ENCODE data around the gene NUP214.
"Not testable (repeated sequence)": the region's sequence is repeated elsewhere in the genome, so short reads cannot be mapped to it uniquely, and the experiment has no call there.

The NUP214 gene

DNA sequence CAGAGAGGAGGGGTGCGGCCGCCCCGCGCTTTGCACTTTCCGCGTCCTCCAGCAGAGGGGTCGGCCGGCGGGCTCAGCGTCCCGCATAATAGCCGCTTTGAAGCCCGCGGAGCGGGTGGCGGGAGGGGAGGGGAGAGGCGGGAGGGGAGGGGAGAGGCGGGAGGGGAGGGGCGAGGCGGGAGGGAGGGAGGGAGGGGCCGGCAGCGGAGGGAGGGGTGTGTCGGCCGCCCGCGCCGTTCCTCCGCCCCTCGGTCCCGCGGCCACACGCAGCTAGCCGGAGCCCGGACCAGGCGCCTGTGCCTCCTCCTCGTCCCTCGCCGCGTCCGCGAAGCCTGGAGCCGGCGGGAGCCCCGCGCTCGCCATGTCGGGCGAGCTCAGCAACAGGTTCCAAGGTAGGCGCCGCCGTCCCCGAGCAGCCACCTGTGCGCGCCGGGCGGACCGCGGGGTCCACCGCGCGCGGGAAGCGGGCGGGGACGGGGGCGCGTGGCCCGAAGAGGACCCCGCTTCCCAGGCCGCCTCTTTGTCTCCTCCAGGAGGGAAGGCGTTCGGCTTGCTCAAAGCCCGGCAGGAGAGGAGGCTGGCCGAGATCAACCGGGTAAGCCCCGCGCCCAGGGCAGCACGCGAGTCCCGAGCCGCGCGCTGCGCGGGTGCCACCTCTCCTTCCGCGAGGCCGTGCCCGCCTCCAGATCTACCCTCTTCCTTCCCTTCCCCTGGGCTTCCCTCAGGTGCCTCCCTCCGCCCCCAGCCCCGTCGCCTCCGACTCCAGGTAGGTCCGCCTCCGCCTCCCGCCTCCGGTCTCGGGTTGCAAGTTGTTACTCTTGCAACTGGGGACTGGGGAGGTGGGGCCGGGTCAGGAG is 28.9 kb upstream of the NUP214 start, which contains the start of gene AIF1L:
Gene AIF1L, plus strand, starts transcription at position 263 of the 857 bp plus-strand sequence. Its CDS starts 99 bp downstream, at position 362.
- DNase-seq (ENCODE audit: low spot score): no peak

DNA sequence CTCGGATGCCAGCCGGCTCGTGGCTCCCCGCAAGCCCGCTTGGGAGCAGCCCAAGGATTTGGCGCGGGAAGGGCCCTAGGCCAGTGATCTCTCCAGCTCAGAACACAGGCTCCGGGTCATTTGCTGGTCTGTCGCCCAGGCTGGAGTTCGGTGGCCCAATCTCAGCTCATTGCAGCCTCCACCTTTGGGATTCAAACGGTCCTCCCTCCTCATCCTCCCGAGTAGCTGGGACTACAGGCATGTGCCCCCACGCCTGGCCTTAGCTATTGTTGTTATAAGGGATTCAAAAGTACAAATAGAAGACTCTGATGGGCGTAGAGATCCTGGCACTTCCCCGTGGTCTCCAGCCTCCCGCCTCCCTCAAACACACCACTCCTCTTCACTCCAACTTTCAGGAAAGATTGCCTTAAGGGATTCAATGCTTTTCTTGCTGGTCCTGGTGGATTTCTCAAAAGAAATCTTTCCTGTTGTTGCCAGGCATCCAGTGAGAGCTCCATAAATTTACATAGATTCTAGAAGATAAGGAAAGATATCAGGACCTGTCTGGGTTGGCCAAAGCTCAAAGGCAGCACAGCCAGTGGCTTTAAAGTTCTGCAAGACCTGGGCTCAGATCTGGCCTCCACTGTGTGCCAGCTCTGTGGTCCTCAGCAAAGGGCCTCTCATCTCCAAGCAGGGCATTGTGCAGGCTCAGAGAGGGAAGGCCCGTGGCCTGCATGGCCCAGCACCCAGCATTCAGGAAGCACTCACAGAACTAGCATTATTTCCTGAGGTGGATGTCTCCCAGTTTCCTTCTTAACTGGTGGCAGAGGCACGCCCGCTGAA is 28.0 kb upstream of the NUP214 start:
- DNase-seq (ENCODE audit: low spot score): no peak

DNA sequence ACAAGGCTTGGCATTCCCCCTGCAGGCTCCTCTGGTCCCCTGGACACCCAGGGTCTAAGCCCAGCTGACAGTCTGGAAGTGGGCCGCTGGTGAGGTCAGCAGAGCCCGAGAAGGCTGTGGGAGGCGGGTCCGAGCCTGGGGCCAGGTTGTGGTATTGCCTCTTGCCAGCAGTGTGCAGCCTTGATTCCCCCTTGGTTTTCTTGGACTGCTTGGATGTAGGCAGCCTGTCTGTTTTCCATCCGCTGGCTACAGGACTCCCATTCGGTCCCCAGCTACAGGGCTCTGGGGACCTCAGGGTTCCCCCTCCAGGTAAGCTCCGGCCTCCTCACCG is 27.5 kb upstream of the NUP214 start:
- no peak for DNase-seq (ENCODE audit: low spot score)

DNA sequence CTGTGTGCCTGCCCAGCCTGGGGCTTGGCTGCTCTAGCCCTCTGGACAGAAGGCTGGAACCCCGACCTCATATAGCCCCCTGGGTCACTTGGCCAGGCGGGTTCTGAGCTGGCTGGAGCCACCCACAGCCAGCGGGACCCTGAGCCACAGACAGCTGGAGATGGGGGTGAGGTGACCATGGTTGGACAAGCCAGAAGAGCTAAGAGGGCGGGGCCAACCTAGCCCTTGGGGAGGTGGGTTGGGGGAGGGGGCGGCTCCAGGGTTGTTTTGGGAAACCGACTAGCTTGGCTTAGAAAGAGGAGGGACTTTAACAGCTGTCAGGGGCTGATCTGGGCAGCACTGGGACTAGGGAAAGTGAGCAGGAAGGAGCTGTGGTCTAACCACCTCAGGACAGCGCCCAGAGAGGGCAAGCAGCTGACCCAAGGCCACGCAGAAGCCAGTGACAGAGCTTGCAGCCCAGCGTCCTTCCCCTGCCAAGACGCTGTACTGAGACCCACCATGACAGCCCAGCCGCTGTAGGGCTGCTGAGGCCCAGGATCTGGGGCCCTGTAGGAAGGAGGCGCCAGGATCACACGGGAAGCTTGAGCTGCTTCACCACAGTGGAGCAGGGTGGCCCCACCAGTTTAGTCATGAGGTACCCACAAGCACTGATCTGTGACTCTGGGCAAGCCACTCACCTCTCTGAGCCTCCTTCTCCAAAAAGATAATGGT is 26.8 kb upstream of the NUP214 start:
- DNase-seq (ENCODE audit: low spot score): no peak

DNA sequence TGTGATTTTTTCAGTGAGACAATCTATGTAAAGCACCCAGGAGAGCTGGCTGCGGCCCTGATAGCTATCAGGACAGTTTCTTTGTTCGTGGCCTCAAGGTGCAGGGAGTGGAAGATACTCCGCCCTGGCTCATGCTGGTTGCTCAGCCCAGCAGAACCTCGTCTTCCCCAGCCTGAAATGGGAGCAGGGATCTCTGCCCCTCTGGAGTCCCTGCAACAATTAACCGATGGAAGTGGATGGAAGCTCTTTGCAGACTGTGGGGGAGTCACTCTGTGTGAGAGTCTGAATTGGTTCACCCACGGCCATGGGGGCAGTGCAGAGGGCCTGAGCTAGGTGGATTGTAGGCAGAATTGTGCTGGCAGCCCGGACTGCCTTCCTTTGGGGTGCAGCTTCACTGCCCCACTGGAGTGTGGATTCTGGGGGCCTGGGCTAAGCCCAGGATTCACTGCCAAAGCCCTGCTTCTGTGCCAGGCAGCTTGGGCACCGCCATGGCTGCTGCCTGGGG is 26.2 kb upstream of the NUP214 start:
- DNase-seq (ENCODE audit: low spot score): no peak

DNA sequence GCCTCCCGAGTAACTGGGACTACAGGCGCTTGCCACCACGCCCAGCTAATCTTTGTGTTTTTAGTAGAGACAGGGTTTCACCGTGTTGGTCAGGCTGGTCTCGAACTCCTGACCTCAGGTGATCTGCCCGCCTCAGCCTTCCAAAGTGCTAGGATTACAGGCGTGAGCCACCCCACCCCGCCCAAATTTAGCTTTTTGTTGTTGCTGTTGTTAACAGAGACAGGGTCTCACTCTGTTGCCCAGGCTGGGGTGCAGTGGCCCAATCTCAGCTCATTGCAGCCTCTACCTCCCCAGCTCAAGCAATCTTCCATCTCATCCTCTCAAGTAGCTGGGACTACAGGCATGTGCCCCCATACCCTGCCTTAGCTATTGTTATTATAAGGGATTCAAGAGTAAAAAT is 25.5 kb upstream of the NUP214 start:
- DNase-seq (ENCODE audit: low spot score): not testable (repeated sequence)

DNA sequence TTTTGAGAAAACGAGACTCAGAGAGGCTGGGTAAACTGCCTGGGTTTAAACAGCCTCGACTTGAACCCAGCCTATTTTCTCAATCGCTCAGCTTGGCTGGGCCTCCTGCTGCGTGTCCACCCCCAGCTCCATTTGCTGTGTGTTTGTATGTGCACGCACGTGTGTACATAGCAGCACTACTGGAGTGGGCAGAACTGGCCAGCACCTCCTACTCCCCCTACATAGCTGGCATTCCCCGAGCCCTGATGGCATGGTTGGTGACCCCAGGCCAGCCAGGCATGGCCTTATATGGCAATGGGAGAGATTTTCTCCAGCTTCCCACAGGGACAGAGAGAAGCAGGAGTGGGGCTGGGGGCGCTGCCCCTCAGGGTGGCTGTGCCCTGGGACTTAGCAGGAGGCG is 24.9 kb upstream of the NUP214 start:
- DNase-seq (ENCODE audit: low spot score): no peak

DNA sequence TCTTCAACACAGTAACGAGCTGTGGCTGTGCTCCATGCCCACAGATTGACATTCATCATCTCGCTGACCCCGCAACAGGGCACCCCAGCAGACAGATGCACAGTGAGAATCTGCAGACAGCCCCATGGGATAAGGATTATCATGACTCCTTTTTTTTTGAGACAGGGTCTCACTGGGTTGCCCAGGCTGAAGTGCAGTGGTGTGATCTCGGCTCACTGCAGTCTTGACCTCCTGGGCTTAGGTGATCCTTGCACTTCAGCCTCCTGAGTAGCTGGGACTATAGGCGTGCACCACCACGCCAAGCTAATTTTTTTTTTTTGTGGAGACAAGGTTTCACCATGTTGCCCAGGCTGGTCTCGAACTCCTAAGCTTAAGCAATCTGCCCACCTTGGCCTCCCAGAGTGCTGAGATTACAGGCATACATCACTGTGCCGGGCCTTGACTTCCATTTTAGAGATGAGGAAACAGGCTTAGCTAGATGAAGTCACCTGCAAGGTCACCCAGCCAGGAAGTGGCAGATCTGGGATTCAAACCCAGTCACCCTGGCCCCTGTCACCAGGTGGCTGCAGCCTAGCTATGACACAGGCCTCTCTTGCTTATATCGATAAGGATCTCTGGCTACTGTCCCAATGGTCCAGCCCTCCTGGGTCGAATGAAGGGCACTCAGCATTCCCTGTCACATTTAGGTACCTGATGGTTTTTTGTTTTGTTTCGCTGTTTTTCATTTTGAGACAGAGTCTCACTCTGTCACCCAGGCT is 24.0 kb upstream of the NUP214 start:
- DNase-seq (ENCODE audit: low spot score): no peak

DNA sequence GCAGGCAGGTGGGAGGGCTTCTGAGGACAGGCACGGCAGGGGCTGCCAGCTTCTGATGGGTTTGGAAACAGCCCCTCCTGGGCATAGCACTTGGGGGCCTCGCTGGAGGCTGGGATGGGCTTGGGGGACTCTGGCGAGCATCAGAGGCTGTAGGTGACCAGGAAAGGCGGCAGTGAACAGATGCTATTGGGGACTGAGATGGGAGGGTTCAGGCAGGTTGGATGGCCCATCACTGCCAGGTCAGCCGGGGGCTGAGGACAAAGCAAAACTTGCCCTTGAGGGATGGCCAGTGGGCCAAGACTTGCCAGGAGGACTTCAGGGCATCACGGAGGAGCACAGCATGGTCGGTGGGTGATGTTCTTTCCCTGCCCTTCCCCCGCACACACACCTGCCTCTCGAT is 22.4 kb upstream of the NUP214 start:
- DNase-seq (ENCODE audit: low spot score): no peak

DNA sequence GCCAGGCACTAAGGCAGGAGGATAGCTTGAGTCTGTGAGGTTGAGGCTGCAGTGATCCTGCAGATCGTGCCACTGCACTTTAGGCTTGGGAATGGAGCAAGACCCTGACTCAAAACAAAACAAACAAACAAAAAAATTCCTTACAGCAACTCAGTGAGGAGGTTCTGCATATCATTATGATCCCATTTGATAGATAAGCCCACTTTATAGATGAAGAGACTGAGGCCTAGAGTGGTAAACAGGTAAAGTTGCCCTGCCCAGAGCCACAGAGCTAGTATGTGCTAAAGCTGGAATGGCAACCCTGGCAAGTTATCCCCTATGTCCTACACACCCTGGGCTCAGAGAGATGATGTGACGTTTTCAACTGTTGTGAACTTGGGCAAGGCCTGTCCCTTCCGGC is 21.9 kb upstream of the NUP214 start:
- DNase-seq (ENCODE audit: low spot score): no peak

DNA sequence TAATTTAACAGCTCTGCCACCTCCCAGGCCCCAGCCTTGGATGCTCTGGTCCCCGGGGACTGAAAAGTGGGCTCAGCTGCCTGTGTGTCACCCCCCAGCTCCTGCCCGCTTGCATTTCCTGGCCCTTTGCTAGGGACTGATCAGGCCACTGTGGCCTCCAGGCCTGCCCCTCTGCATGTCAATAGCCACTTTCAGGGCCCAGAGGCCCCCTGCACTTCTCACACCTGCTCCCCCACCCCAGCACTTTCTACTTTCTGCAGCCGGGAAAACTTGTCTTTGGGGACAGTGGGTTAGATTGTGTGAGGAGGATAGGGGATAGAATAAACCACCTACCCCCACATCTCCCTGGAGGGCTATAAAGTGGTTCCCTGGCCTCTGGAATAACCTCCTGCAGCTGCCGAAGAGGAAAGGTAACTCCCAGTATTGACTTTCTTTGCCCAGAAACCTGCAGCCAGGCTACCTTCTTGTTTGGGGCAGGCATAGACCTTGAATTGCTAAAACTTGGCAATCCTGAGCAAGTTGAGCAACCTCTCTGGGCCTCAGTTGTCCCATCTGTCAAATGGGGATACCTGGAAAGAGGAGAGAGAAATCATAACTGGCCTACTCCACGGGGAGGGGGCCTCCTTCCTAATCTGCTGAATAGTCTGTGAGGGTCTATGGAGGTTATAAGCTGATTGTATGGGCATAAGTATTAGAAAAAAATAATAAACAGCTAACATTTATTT is 21.2 kb upstream of the NUP214 start:
- no peak for DNase-seq (ENCODE audit: low spot score)

DNA sequence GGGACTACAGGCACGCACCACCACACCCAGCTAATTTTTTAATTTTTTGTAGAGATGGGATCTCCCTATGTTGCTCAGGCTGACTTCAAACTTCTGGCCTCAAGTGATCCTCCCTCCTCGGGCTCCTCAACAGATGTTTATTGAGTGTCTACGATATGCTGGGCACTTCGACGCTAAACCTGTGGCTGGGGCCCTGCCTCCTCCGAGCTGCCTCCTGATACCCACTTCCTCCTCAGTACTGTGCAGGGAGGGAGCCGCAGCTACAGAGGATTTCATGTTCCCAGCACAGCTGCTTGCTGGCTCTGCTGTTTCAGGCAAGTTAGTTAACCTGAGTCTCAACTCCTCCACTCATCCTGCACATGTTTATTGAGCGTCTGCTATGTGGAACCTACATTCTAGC is 19.4 kb upstream of the NUP214 start:
- no peak for DNase-seq (ENCODE audit: low spot score)

DNA sequence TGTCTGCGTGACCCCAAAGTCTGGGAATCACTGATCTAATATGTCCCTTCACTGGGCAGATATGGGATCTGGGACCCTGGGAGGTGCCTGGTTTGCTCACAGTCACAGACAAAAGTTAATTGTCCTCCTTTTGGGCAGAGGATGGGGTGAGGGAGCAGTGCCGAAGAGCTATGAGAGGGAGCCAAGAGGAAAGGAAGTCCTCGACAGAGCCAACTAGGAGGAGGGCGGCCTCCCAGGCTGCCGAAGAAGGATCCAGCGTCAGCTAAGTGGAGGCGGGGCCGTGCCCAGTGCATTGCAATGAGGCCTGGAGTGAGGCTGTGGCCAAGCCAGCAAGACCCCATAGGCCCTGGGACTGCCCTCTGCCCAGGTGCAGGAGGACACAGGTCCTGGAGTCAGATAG is 17.6 kb upstream of the NUP214 start:
- no peak for DNase-seq (ENCODE audit: low spot score)

DNA sequence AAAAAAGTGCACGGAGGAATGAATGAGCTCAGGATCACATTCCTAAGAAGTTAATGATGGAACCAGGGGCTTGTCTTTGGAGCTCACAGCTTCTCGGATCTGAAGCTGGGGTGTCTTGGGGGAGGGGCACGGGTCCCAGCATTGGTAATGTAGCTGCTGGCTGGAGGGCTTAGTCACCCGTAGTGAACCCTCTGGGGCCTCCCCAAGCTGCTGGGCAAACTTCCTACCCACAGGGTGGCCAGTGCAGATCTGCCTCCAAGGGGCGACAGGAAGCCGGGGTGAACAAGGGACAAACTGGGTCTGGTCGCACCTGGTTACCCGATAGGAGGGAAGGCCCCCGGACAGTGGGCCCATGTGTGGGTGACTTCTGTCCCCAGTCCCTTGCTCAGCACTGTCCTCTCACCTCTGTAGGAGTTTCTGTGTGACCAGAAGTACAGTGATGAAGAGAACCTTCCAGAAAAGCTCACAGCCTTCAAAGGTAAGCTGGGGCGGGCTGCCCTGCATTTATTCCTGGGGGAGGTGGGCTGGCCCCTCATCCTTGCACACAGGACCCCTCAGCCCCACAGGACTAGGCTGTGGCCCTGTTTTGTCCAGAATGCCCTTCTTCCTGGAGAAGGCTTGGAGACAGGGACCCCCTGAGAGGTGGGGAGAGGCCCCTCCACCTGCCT is 14.1 kb upstream of the NUP214 start:
- DNase-seq (ENCODE audit: low spot score): no peak

DNA sequence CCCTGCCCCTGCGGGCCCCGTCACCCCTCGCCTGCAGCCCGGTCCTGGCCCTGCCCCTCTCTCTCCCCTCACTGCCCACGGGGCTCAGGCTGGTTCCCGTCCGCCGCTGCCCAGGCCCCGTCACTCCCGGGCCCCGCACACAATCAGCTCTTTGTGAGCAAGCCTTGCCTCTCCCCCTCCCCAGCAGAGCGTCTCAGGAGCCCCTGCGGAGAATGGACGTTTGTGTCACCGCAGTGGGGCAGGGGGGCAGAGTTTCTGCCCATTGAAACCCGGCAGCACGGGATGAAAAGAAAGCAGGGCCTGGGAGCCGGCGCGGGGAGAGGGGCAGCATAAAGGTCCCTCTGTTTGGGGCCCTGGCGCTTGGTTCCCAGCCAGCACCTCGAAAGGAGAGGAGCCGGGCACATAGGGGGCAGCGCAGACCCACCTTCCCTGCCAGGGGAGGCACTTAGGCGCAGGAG is 13.5 kb upstream of the NUP214 start:
- no peak for DNase-seq (ENCODE audit: low spot score)

DNA sequence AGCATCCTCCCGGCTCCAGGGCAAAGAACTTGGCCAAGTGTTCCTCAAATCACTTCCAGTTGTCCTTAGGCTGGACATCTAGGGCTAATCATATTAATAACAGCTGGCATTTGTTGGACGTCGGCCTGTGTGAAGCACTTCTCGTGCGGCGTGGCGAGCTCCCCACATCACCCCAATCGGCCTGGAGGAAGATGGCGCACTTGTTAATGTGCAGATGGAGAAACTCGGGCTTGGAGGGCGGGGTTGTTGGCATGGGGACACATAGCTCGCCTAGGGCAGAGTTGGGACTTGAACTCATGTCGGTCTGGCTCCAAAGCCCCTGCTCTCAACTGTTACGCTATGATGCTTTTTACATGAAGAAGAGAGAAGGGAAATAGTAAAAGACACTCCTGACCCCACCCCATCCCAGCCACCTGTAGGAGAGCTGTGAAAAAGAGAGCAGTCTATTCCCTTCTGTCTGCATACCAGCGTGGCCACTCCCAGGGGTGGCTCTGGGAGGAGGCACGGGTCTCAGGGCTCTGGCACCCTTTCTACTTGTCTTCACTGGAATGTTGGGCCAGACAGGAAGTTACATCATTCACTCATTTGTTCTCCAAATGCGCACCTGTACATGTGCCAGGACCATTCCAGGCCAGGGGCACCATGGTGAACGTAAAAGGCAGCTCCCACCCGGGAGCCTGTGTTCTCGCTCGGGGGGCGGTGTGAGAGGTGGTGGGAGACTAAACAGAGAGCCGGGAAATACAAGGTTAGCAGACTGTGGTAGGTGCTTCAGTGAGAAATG is 12.8 kb upstream of the NUP214 start:
- no peak for DNase-seq (ENCODE audit: low spot score)

DNA sequence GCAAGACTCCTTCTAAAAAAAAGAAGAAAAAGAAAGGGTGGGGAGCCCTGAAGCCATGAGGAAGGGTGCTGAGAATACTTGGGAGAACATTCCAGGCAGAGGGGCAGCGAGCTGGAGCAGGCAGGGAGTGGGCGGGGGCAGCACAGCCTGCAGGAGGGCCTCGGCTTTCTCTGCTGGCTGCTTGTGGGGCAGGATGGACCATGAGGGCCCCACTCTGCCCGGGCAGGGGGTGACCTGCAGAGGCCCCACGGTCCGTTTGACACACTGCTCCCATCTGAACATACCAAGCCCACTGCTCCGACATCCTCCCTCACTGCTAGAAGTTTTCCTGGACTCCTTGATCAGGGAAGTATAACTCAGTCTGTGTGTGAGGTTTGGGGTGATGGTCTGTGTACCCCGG is 11.7 kb upstream of the NUP214 start:
- DNase-seq (ENCODE audit: low spot score): no peak

DNA sequence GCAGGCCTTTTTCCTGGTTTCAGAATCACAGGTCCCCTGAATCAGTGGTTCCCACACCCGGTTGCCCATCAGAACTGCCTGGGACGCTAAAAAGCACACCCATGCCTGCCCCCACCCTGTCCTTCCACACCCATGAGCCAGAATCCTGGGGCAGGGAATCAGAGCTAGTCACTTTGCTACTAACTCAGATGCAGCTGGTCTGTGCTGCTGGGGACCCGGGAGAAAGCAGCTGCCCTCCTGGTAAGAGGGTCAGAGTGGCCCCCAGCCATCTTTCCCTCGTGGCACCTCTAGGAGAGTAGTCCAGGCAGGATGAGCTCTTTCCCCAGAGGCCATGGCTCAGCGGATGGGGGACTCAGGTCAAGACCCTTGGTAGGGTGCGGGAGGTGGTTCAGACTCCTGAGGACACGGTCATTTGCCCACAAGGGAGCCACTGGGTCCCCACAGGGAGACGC is 11.3 kb upstream of the NUP214 start:
- DNase-seq (ENCODE audit: low spot score): no peak

DNA sequence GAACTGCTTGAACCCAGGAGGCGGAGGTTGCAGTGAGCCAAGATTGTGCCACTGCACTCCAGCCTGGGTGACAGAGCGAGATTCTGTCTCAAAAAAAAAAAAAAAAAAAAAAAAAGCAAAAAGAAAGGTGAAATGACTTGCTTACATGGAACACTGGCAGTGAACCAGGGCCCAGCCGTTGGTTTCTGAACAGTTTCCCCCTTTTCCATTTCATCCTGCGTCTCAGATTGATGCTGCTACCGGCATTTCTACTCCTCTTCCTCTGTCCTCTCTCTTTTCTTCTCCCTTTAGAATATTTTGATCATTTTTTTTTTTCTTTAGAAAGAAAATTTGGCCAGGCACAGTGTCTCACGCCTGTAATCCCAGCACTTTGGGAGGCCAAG is 10.0 kb upstream of the NUP214 start:
- not testable (repeated sequence) for DNase-seq (ENCODE audit: low spot score)

Measured in hematopoietic multipotent progenitor cell treated with erythropoietin and hydrocortisone succinate and interleukin-3 and kit ligand, for 17 days (in vitro differentiated cells).